Endodermal cell (in vitro differentiated cells): ENCODE measurements around the gene UPB1. TPM values are rescaled to one million over a fixed set of nuclear protein-coding genes. Genes with fewer than 3 reads are reported as not detected.

Experiments
- DNase-seq: peaks from one replicate; pipeline ENCODE4 v3.0.0-alpha.2; 2017
- H3K27ac ChIP-seq: 2 replicates; pipeline ENCODE4 v1.5.1; 2013; ENCODE audit warnings: mild to moderate bottlenecking, low read depth, low read length, moderate library complexity
- H3K27me3 ChIP-seq: 2 replicates; pipeline ENCODE4 v1.6.1; 2013; ENCODE audit warnings: mild to moderate bottlenecking, low read length, moderate library complexity; ENCODE audit not compliant: insufficient read depth, control insufficient read depth, poor library complexity, severe bottlenecking
- H3K36me3 ChIP-seq: 2 replicates; pipeline ENCODE4 v1.7.0; 2013; ENCODE audit warnings: mild to moderate bottlenecking, low read length, moderate library complexity; ENCODE audit not compliant: control insufficient read depth, insufficient read depth
- H3K4me1 ChIP-seq: one replicate; pipeline ENCODE4 v1.7.0; 2013; ENCODE audit warnings: low read length; ENCODE audit not compliant: control insufficient read depth, insufficient read depth
- H3K4me3 ChIP-seq: 2 replicates; pipeline ENCODE4 v1.5.1; 2013; ENCODE audit warnings: mild to moderate bottlenecking, low read length, moderate library complexity
- H3K9ac ChIP-seq: 2 replicates; pipeline ENCODE4 v1.6.1; 2013; ENCODE audit warnings: mild to moderate bottlenecking, low read length, moderate library complexity; ENCODE audit not compliant: poor library complexity, severe bottlenecking; ENCODE audit errors: extremely low read depth
- H3K9me3 ChIP-seq: 2 replicates; pipeline ENCODE4 v1.6.1; 2013; ENCODE audit warnings: mild to moderate bottlenecking, low read length, moderate library complexity; ENCODE audit not compliant: control insufficient read depth
- H3K27ac Mint-ChIP-seq: 2 replicates; pipeline ENCODE4 v1.8.0; 2020; ENCODE audit warnings: mixed read lengths
- H3K27me3 Mint-ChIP-seq: 2 replicates; pipeline ENCODE4 v1.8.0; 2021; ENCODE audit warnings: mild to moderate bottlenecking, mixed read lengths; ENCODE audit not compliant: insufficient read depth
- H3K36me3 Mint-ChIP-seq: 2 replicates; pipeline ENCODE4 v1.8.0; 2020; ENCODE audit warnings: low read depth, mixed read lengths
- H3K4me1 Mint-ChIP-seq: 2 replicates; pipeline ENCODE4 v1.8.0; 2020; ENCODE audit warnings: mixed read lengths
- H3K4me3 Mint-ChIP-seq: 2 replicates; pipeline ENCODE4 v1.8.0; 2020; ENCODE audit warnings: mild to moderate bottlenecking, moderate library complexity, mixed read lengths
- H3K9me3 Mint-ChIP-seq: 2 replicates; pipeline ENCODE4 v1.8.0; 2020; ENCODE audit warnings: mild to moderate bottlenecking, mixed read lengths
- CTCF ChIP-seq: fragments of 200-600 bp; sonication (generic); conservative IDR thresholded peaks from 2 replicates; pipeline ENCODE4 v1.5.0; 2021; ENCODE audit warnings: antibody characterized with exemption, mild to moderate bottlenecking
- WGBS, 2 experiments: methylation state at CpG; one replicate each; pipeline versions ENCODE4 v1.1.5 to v1.1.7; 2013; ENCODE audit warnings: missing lambda C conversion rate in 2 of 2, mixed read lengths in 1 of 2; ENCODE audit not compliant: insufficient coverage in 1 of 2, insufficient read length in 1 of 2; 5-methylcytosine and 5-hydroxymethylcytosine counted together
- total RNA-seq, 2 donors: library from RNA; stranded (reverse); fragmentation: NEBNext Ultra II Directional in 1 of 2; extraction: Animal tissue kit (Norgen Biotek cat#: 25700) in 1 of 2; gene quantifications; 2 replicates in 1 of 2; 3 replicates in 1 of 2; pipeline ENCODE4 v1.2.1, GENCODE V29; 2021

Gene UPB1
- total RNA-seq, 2 donors from 2014 or later: 0.40 TPM; not detected in 1

GRCh38 chr22:24455039-24455438 lies 40.1 kb upstream of the UPB1 start:
- no peaks in the 10 kb centered on the region for H3K36me3 ChIP-seq
- no peaks in the 10 kb centered on the region for H3K36me3 Mint-ChIP-seq
- H3K27ac Mint-ChIP-seq: no peak overlapping the region
- H3K27ac ChIP-seq: no peak overlapping the region
- H3K4me3 ChIP-seq: no peak overlapping the region
- peaks cover 5% of the 10 kb centered on the region for H3K4me1 ChIP-seq
- 87 to 96% methylated on average over 3 to 4 of the region's 4 CpGs for WGBS, 2 experiments
- peaks cover 1% of the 10 kb centered on the region for H3K9me3 Mint-ChIP-seq
- peaks cover 10% of the 10 kb centered on the region for H3K9me3 ChIP-seq
- H3K4me3 Mint-ChIP-seq: no peak overlapping the region
- peaks cover 20% of the 10 kb centered on the region for H3K4me1 Mint-ChIP-seq
- peaks cover 5% of the 10 kb centered on the region for H3K27me3 Mint-ChIP-seq
- no peak for TF ChIP-seq CTCF
- no peak for DNase-seq
- H3K27me3 ChIP-seq: no peaks in the 10 kb centered on the region
- H3K9ac ChIP-seq: no peak overlapping the region

- Mint-ChIP-seq H3K9me3 (no peaks in the 10 kb centered on the region), H3K4me3 (no peak overlapping the region), H3K4me1 (peaks cover 19% of the 10 kb centered on the region), H3K36me3 (no peaks in the 10 kb centered on the region), H3K27ac (no peak overlapping the region), H3K27me3 (peaks cover 5% of the 10 kb centered on the region)
- DNase-seq: peak; percentile 31
- Histone ChIP-seq H3K4me3 (no peak overlapping the region), H3K27me3 (no peaks in the 10 kb centered on the region), H3K36me3 (no peaks in the 10 kb centered on the region), H3K4me1 (peaks cover 6% of the 10 kb centered on the region), H3K9ac (no peak overlapping the region), H3K9me3 (peaks cover 10% of the 10 kb centered on the region), H3K27ac (no peak overlapping the region)
- no peak for TF ChIP-seq CTCF
- 92 to 95% methylated on average over 7 to 9 of the region's 9 CpGs for WGBS, 2 experiments
Observed at GRCh38 chr22:24455751-24456426, 39.2 kb upstream of the UPB1 start.

- Mint-ChIP-seq H3K27ac (no peak overlapping the region), H3K36me3 (no peaks in the 10 kb centered on the region), H3K9me3 (no peaks in the 10 kb centered on the region), H3K27me3 (peaks cover 5% of the 10 kb centered on the region), H3K4me3 (no peak overlapping the region), H3K4me1 (peaks cover 19% of the 10 kb centered on the region)
- no peak for DNase-seq
- TF ChIP-seq CTCF: no peak
- no peaks in the 10 kb centered on the region for H3K27me3 ChIP-seq
- H3K36me3 ChIP-seq: no peaks in the 10 kb centered on the region
- peaks cover 8% of the 10 kb centered on the region for H3K4me1 ChIP-seq
- 100% methylated on average over 3 of the region's 3 CpGs; no CpG with 5 or more reads in 1 of the 2 experiments for WGBS, 2 experiments
- H3K27ac ChIP-seq: no peak overlapping the region
- no peaks in the 10 kb centered on the region for H3K9me3 ChIP-seq
- H3K4me3 ChIP-seq: no peak overlapping the region
- H3K9ac ChIP-seq: no peak overlapping the region
Observed at GRCh38 chr22:24457894-24458420, 37.2 kb upstream of the UPB1 start.
